GM18508 (cell line): ENCODE results near the gene SCGB1C1.
"Not testable (repeated sequence)": the region's sequence is repeated elsewhere in the genome, so short reads cannot be mapped to it uniquely, and the experiment has no call there.

Source experiments
- ATAC-seq: cut with Tn5 transposase; IDR thresholded peaks from one replicate; pipeline ENCODE4 v1.9.1; 2021; ENCODE audit warnings: moderate number of reproducible peaks; ENCODE audit not compliant: insufficient read depth, unreplicated experiment

SCGB1C1 gene

DNA sequence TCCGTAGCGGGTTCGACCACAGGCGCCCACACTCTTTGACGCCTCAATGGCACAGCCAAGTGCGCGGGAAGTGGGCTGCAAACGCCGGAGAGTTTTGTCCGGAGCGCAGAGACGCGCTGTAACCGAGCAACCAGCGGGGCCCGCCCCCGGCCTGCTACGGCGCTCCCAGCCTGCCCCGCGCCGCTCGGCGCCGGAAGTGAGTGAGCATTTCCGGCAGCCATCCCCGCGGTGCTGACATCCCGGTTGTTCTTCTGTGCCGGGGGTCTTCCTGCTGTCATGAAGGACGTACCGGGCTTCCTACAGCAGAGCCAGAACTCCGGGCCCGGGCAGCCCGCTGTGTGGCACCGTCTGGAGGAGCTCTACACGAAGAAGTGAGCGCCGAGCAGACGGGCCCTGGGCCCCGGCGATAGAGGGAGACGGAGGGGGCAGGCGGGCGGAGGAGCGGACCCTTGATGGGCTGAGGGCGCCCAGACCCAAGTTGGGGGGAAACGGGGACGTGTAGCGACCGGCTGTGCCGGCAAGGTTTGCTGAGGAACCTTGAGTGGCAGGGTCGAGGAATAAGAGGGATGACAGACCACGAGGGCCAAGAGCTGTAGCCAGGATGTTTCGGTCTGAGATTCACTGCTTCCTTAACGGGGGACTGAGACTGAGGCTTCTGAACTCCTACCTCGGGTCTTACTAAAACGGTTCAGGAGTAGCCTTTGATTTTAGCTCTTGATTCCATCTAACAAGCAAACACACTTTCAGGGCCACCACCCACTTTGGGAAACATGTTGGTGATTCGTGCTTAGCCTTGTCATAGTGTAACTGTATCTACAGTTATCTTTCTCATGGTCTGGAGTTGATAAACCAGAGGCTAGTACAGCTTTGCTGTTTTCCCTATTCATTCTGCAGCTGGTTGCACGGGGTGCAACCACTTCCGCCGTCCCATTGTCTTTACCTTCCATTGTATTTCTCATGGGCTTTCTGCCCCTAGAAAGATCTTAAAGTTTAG is 44.2 kb downstream of the SCGB1C1 start, which contains the start of gene PSMD13:
TSS of gene PSMD13 (plus strand) at position 203 of the 994 bp plus-strand sequence. CDS start at position 277, 74 bp downstream.
- ATAC-seq, result peak; percentile 49

DNA sequence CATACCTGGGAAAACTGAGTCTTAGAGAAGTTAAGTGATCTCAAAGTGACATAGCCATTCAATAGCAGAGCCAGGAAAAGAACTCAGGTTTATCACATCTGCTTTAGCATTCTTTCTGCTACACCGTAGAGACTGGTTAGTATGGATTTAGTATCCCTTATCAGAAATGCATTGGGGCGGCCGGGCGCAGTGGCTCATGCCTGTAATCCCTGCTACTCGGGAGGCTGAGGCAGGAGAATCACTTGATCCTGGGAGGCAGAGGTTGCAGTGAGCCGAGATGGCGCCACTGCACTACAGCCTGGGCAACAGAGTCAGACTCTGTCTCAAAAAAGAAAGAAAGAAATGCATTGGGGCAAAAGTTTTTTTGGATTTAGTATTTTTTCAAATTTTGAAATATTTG is 45.5 kb downstream of the SCGB1C1 start:
- not testable (repeated sequence) for ATAC-seq

DNA sequence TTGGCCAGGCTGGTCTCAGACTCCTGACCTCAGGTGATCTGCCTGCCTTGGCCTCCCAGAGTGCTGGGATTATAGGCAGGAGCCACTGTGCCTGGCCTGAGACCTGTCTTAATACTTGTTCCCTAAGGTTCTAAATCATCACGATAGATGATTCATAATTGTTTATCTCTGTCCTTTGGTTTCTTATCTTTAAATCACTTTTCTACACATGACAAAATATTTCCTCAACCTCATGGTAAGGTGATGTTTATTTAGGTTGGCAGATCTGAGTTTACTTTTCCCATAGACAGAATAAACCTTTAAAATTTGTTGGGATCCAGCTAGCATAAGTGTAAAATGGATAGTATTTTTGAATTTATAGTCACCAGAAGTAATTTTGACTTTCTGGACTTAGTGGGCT is 47.4 kb downstream of the SCGB1C1 start:
- no peak for ATAC-seq

DNA sequence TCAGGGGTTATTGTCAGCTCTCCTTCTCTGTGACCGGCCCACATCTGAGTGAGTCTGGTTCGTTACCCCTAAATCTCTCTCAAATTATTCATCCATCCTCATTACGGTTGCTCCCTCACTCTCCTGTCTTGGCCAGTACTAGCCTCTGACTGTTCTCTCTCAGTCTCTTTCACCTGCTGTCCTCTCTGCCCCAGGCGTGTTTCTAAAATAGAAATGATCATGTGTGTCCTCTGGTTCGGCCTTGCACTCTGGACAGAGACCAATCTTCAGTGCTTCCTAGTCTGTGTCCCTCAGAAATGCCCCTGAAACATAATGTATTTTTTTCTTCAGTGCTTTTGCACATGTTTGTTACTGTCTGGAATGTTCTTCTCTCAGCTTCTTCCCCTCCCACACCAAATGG is 48.8 kb downstream of the SCGB1C1 start:
- no peak for ATAC-seq
